CD4-positive, alpha-beta T cell (primary cell): ENCODE results near the gene IVNS1ABP. TPM values are rescaled to one million over a fixed set of nuclear protein-coding genes. Genes with fewer than 3 reads are reported as not detected.
A peak's percentile ranks its signal among the peaks of the same experiment; 100 is the strongest.

ENCODE experiments used
- ATAC-seq: fragments of 200-7000 bp; cut with Tn5 transposase; one replicate; pipeline ENCODE4 v1.10.0; 2022; ENCODE audit warnings: mild to moderate bottlenecking; ENCODE audit not compliant: poor library complexity
- CTCF ChIA-PET: fragments of 350-600 bp; sonication (Branson Sonifier 250); formaldehyde crosslinking; loops from one replicate; lab custom pipeline; 2021; ENCODE audit warnings: antibody characterized with exemption, inconsistent platforms; lab: Charles Lee
- POLR2A ChIA-PET: fragments of 350-600 bp; sonication (Branson Sonifier 250); formaldehyde crosslinking; loops from one replicate; lab custom pipeline; 2021; ENCODE audit warnings: antibody characterized with exemption, inconsistent platforms; lab: Charles Lee
- DNase-seq, 14 experiments: peaks; one replicate each; pipeline ENCODE4 v3.0.0-alpha.2; 2013 to 2020; ENCODE audit warnings: mixed read lengths in 2 of 14
- H3K27ac ChIP-seq, 2 donors: one replicate each; pipeline versions ENCODE4 v1.5.1 to v1.7.0; 2013; ENCODE audit warnings: low read length in 2 of 2, low read depth in 1 of 2, mild to moderate bottlenecking in 1 of 2
- H3K27me3 ChIP-seq, 2 experiments: 1 replicate in 1 of 2; 2 replicates in 1 of 2; pipeline versions ENCODE4 v1.6.1 to v1.7.0; 2013; ENCODE audit warnings: low read length in 2 of 2, control low read depth in 1 of 2, mild to moderate bottlenecking in 1 of 2, moderate library complexity in 1 of 2; ENCODE audit not compliant: insufficient read depth in 2 of 2, control insufficient read depth in 1 of 2
- H3K36me3 ChIP-seq: one replicate; pipeline ENCODE4 v1.6.1; 2013; ENCODE audit warnings: low read length, control low read depth; ENCODE audit not compliant: insufficient read depth
- H3K4me1 ChIP-seq: one replicate; pipeline ENCODE4 v1.6.1; 2013; ENCODE audit warnings: low read length, control low read depth; ENCODE audit not compliant: insufficient read depth
- H3K4me3 ChIP-seq: one replicate; pipeline ENCODE4 v1.5.1; 2013; ENCODE audit warnings: mild to moderate bottlenecking, low read length, moderate library complexity
- H3K9me3 ChIP-seq, 2 experiments: 1 replicate in 1 of 2; 2 replicates in 1 of 2; pipeline versions ENCODE4 v1.6.1 to v1.7.0; 2013; ENCODE audit warnings: low read length in 2 of 2, mild to moderate bottlenecking in 2 of 2, control low read depth in 1 of 2, moderate library complexity in 1 of 2; ENCODE audit not compliant: control insufficient read depth in 1 of 2, insufficient read depth in 1 of 2
- H3K27ac Mint-ChIP-seq: one replicate; pipeline ENCODE4 v1.8.0; 2020; ENCODE audit warnings: mixed read lengths
- H3K27me3 Mint-ChIP-seq: one replicate; pipeline ENCODE4 v1.8.0; 2021; ENCODE audit warnings: mixed read lengths
- H3K36me3 Mint-ChIP-seq: one replicate; pipeline ENCODE4 v1.8.0; 2021; ENCODE audit warnings: low read depth, mixed read lengths
- H3K4me1 Mint-ChIP-seq: one replicate; pipeline ENCODE4 v1.8.0; 2021; ENCODE audit warnings: low read depth, mixed read lengths
- H3K4me3 Mint-ChIP-seq: one replicate; pipeline ENCODE4 v1.8.0; 2020; ENCODE audit warnings: mild to moderate bottlenecking, mixed read lengths
- H3K9me3 Mint-ChIP-seq: one replicate; pipeline ENCODE4 v1.8.0; 2020; ENCODE audit warnings: mixed read lengths
- intact Hi-C, 2 experiments: fragments of 100-400 bp; cut with DNase I in 1 of 2; cut with micrococcal nuclease in 1 of 2; formaldehyde crosslinking; loops; one replicate each; pipeline versions ENCODE4 v1.15.1 to v1.9.0; 2023 to 2025; cut with DNase I, micrococcal nuclease
- total RNA-seq, 174 experiments: library from RNA in 2 of 174; stranded (reverse) in 2 of 174; gene quantifications; one replicate each; pipeline ENCODE4 v1.2.3 and lab custom pipeline; 2021 to 2026
- TF ChIP-seq, protein P1 (sequence below): fragments of 200-600 bp; IDR thresholded peaks from one replicate; pipeline ENCODE4 v1.8.0; 2022; ENCODE audit warnings: antibody characterized with exemption, mild to moderate bottlenecking

The IVNS1ABP gene
- total RNA-seq, 2 experiments from 2014 or later: 234 to 254 TPM

DNA sequence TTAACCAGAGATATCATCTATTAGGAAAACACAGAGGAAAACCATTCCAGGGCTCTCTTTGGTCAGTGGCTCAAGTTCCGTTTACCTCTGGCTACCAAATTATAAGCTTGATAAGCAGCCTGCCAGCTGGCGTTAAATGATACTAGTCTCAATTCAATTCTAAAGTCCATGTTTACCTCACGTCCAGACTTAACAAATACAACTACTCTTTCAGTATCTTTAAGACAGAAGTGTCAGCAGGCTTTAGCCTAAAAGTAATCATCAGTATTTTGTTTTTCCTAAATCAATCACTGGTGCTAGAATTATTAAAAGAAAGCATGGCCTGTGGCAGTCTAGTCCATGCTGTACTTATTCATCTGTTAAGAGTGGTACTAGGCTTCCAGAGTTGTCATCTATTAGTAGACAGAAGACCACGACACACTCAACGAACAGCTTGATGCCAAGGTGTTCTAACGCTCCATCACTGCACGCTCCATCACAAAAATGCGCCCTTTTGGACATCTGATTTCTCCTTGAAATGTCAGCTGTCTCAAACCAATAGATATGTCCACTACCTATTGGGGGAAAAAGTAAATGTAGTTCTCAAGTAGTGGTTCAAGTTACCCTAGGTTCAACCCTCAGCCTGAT, 1.5 kb downstream of the IVNS1ABP start:
- ATAC-seq (no peak), DNase-seq (peak in 2 of 14 experiments; percentile 22)
- peaks cover 8% of the 10 kb centered on the region for H3K36me3 ChIP-seq
- no peaks in the 10 kb centered on the region for H3K9me3 Mint-ChIP-seq
- no peaks in the 10 kb centered on the region for H3K27me3 ChIP-seq
- no peaks in the 10 kb centered on the region for H3K27me3 Mint-ChIP-seq
- peak overlapping the region; percentile 98 for H3K27ac Mint-ChIP-seq
- CTCF ChIA-PET: interaction anchor here (0.8 to 3.2 kb wide), 3 partner anchors 77 to 365 kb away, joined by 4 to 13 read pairs (median 6); no protein-coding TSS in a partner anchor
- intact Hi-C loops: loop anchor here (2.0 to 10.0 kb wide), 9 partner anchors 35 to 1062 kb away; partner anchors contain the start of genes EDEM3 (in 1 of the 2), ODR4 (in 1 of the 2), RNF2 (in 1 of the 2) and TPR (in 1 of the 2)
- peaks cover 18% of the 10 kb centered on the region for H3K4me1 ChIP-seq
- H3K27ac ChIP-seq: peak overlapping the region in 1 of 2 donors; percentile 100
- POLR2A ChIA-PET: interaction anchor here (0.7 to 4.3 kb wide), 19 partner anchors 9 to 364 kb away, joined by 3 to 69 read pairs (median 13); partner anchors contain the start of gene NIBAN1
- H3K4me3 Mint-ChIP-seq: peak overlapping the region; percentile 95
- no peaks in the 10 kb centered on the region for H3K9me3 ChIP-seq
- peak overlapping the region; percentile 88 for H3K4me3 ChIP-seq
- TF ChIP-seq, protein P1, sequence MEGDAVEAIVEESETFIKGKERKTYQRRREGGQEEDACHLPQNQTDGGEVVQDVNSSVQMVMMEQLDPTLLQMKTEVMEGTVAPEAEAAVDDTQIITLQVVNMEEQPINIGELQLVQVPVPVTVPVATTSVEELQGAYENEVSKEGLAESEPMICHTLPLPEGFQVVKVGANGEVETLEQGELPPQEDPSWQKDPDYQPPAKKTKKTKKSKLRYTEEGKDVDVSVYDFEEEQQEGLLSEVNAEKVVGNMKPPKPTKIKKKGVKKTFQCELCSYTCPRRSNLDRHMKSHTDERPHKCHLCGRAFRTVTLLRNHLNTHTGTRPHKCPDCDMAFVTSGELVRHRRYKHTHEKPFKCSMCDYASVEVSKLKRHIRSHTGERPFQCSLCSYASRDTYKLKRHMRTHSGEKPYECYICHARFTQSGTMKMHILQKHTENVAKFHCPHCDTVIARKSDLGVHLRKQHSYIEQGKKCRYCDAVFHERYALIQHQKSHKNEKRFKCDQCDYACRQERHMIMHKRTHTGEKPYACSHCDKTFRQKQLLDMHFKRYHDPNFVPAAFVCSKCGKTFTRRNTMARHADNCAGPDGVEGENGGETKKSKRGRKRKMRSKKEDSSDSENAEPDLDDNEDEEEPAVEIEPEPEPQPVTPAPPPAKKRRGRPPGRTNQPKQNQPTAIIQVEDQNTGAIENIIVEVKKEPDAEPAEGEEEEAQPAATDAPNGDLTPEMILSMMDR: no peak
- peaks cover 66% of the 10 kb centered on the region for H3K4me1 Mint-ChIP-seq
- H3K36me3 Mint-ChIP-seq: peaks cover 48% of the 10 kb centered on the region

DNA sequence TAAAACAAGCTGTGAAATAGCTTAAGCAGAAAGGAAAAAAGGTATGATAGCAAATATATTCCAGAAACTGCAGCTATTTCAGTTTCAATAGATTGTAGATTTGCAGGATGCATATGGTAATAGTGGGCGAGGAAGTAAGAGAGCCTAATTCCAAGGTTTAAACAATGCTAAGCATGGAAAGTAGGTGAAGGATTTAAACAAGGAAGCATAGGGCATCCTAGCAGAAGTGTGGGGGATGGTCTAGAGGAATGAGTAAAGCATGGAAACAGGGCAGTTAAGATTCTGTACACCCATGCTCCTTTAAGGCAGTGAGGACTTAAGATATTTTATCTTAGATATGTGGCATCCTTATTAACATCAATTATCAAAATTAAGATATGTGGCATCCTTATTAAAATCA, 2.6 kb downstream of the IVNS1ABP start:
- POLR2A ChIA-PET: interaction anchor here (1.2 to 1.7 kb wide), 2 partner anchors 14 to 76 kb away, joined by 6 to 12 read pairs; no protein-coding TSS in a partner anchor
- Histone ChIP-seq H3K27ac (no peak overlapping the region), H3K4me3 (peak overlapping the region; percentile 88), H3K4me1 (peaks cover 21% of the 10 kb centered on the region), H3K9me3 (no peaks in the 10 kb centered on the region), H3K36me3 (peaks cover 18% of the 10 kb centered on the region), H3K27me3 (no peaks in the 10 kb centered on the region)
- no peaks in the 10 kb centered on the region for H3K9me3 Mint-ChIP-seq
- peak overlapping the region; percentile 95 for H3K4me3 Mint-ChIP-seq
- DNase-seq: no peak
- CTCF ChIA-PET: interaction anchor here (1.4 to 1.5 kb wide), 4 partner anchors 30 to 356 kb away, joined by 3 to 6 read pairs (median 4); no protein-coding TSS in a partner anchor
- intact Hi-C loops: loop anchor here (2.0 to 10.0 kb wide), 5 partner anchors 36 to 560 kb away; partner anchors contain the start of genes RNF2 (in 2 of the 2) and EDEM3 (in 1 of the 2)
- ATAC-seq: no peak
- no peaks in the 10 kb centered on the region for H3K27me3 Mint-ChIP-seq
- TF ChIP-seq, protein P1: no peak
- peak overlapping the region; percentile 98 for H3K27ac Mint-ChIP-seq
- peaks cover 66% of the 10 kb centered on the region for H3K4me1 Mint-ChIP-seq
- H3K36me3 Mint-ChIP-seq: peaks cover 57% of the 10 kb centered on the region

DNA sequence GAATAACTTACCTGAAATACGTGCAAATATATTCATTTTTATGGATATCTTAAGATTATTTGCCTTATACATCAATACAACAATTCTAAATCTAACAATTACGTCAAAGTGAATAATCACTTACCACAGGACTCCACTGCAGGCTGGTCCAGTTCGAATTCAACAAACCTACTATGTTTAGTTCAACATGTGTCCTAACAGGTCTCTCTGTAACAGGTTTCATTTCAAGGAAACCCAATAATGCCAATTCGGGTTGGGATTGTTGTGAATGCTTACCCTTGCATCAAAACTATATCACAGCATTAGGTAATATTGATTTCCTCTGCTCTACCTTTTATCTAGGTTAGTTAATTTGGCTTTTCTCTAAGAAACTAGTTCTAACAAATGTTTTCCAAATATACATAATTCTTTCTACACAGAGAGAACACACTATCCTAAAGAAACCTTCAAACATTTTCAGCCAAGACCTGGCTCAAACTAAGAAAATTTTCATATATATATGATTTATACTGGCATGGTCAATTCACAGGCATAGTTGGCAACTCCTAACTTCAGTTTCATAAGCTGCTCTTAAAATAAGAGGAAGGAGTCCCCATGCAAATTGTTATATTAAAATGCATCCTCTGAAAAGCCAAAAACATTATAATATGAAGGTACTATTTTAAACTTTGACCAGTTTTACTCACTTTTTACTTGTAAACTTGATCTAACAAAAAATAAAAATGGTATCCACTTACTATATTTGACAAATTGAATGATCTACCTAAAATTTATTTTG, 4.5 kb downstream of the IVNS1ABP start:
- H3K4me1 ChIP-seq: peaks cover 9% of the 10 kb centered on the region
- POLR2A ChIA-PET: interaction anchor here (1.1 to 1.7 kb wide), 5 partner anchors 12 to 368 kb away, joined by 3 to 12 read pairs (median 3); no protein-coding TSS in a partner anchor

More for the DNA sequence above, 4.5 kb downstream of the IVNS1ABP start:
- H3K27me3 Mint-ChIP-seq: no peaks in the 10 kb centered on the region
- Histone ChIP-seq H3K9me3 (no peaks in the 10 kb centered on the region), H3K4me3 (no peak overlapping the region), H3K27ac (no peak overlapping the region), H3K27me3 (no peaks in the 10 kb centered on the region), H3K36me3 (peaks cover 35% of the 10 kb centered on the region)
- no peak for ATAC-seq
- DNase-seq: no peak
- CTCF ChIA-PET: interaction anchor here (1.5 kb wide), 1 partner anchor 358 kb away, joined by 6 read pairs; no protein-coding TSS in a partner anchor
- peak overlapping the region; percentile 95 for H3K4me3 Mint-ChIP-seq
- no peaks in the 10 kb centered on the region for H3K9me3 Mint-ChIP-seq
- peaks cover 59% of the 10 kb centered on the region for H3K4me1 Mint-ChIP-seq
- TF ChIP-seq, protein P1: no peak
- intact Hi-C loops: loop anchor here (5.0 to 10.0 kb wide), 4 partner anchors 265 to 558 kb away; partner anchors contain the start of genes RNF2 (in 2 of the 2) and EDEM3 (in 1 of the 2)
- no peak overlapping the region for H3K27ac Mint-ChIP-seq
- H3K36me3 Mint-ChIP-seq: peaks cover 70% of the 10 kb centered on the region
